HepG2 (cell line): ENCODE data around the gene RANBP3. TPM values are rescaled to one million over a fixed set of nuclear protein-coding genes. Genes with fewer than 3 reads are reported as not detected.

ENCODE experiments used
- ATAC-seq: fragments of 200-7000 bp; cut with Tn5 transposase; 3 replicates; pipeline ENCODE4 v1.9.1; 2020; ENCODE audit warnings: mild to moderate bottlenecking, moderate library complexity
- BruUV-seq: library from RNA; stranded (reverse); fragments of 400-500 nt; replicated peaks from 2 replicates; lab custom pipeline; 2021; lab: Mats Ljungman, UMichigan
- CTCF ChIA-PET: fragments of 300-600 bp; formaldehyde crosslinking; extraction: SDS; loops from one replicate; lab custom pipeline; 2021; ENCODE audit warnings: low total read pairs, inconsistent platforms, low intra/inter-chr PET ratio; lab: Yijun Ruan, JAX
- POLR2A ChIA-PET: fragments of 350-600 bp; sonication (Branson Sonifier 250); formaldehyde crosslinking; loops from one replicate; lab custom pipeline; 2020; ENCODE audit warnings: antibody characterized with exemption, inconsistent platforms; lab: Yijun Ruan, JAX
- DNase-seq: peaks from one replicate; pipeline ENCODE4 v3.0.0-alpha.2; 2015; ENCODE audit warnings: low spot score
- FAIRE-seq: peaks from 3 replicates; lab custom pipeline; 2011; peaks lifted over from hg19 to GRCh38; lab: Jason Lieb, UNC
- H2AFZ ChIP-seq: one replicate; pipeline ENCODE4 v1.6.1; 2011; ENCODE audit warnings: low read length, inconsistent platforms
- H3K27ac ChIP-seq: fragments of 300-600 bp; 3 replicates; pipeline ENCODE4 v1.8.0; 2011; ENCODE audit warnings: mixed run types, mild to moderate bottlenecking, mixed read lengths, low read length, inconsistent platforms; ENCODE audit not compliant: insufficient read depth; ENCODE audit errors: extremely low read length
- H3K27me3 ChIP-seq, 2 experiments: fragments of 200-600 bp in 1 of 2; 2 replicates in 1 of 2; 3 replicates in 1 of 2; pipeline versions ENCODE4 v1.6.0 to v1.8.0; 2011; ENCODE audit warnings: low read length in 2 of 2, mild to moderate bottlenecking in 2 of 2, moderate library complexity in 2 of 2, inconsistent platforms in 1 of 2; ENCODE audit not compliant: insufficient read depth in 2 of 2, control insufficient read depth in 1 of 2
- H3K36me3 ChIP-seq, 2 experiments: fragments of 200-600 bp in 1 of 2; replicated peaks in 1 of 2; 2 replicates in 1 of 2; 3 replicates in 1 of 2; pipeline versions ENCODE4 v1.5.1 to v1.8.0; 2011; ENCODE audit warnings: low read length in 2 of 2, inconsistent platforms in 1 of 2; ENCODE audit not compliant: insufficient read depth in 2 of 2, control insufficient read depth in 1 of 2
- H3K4me1 ChIP-seq: 2 replicates; pipeline ENCODE4 v1.5.1; 2012; ENCODE audit warnings: low read length, inconsistent platforms; ENCODE audit not compliant: insufficient read depth
- H3K4me2 ChIP-seq: 2 replicates; pipeline ENCODE4 v1.6.0; 2011; ENCODE audit warnings: low read depth, low read length, inconsistent platforms
- H3K4me3 ChIP-seq, 3 experiments: fragments of 200-600 bp in 1 of 3; sonication (generic), shearing (Covaris generic) in 1 of 3; replicated peaks in 1 of 3; 2 replicates each; pipeline ENCODE4 v1.5.1; 2011 to 2016; ENCODE audit warnings: low read length in 3 of 3, inconsistent platforms in 2 of 3, low read depth in 2 of 3, mild to moderate bottlenecking in 2 of 3, control low read depth in 1 of 3, mixed read lengths in 1 of 3; ENCODE audit not compliant: insufficient read depth in 1 of 3
- H3K79me2 ChIP-seq: one replicate; pipeline ENCODE4 v1.6.1; 2011; ENCODE audit warnings: low read length, inconsistent platforms; ENCODE audit not compliant: insufficient read depth
- H3K9ac ChIP-seq: 2 replicates; pipeline ENCODE4 v1.6.0; 2011; ENCODE audit warnings: mild to moderate bottlenecking, low read depth, low read length, inconsistent platforms; ENCODE audit not compliant: insufficient read depth
- H3K9me3 ChIP-seq: 2 replicates; pipeline ENCODE4 v1.5.1; 2012; ENCODE audit warnings: mild to moderate bottlenecking, low read length
- H4K20me1 ChIP-seq: 2 replicates; pipeline ENCODE4 v1.6.0; 2011; ENCODE audit warnings: inconsistent platforms, mild to moderate bottlenecking, low read length, moderate library complexity; ENCODE audit not compliant: insufficient read depth
- CBX5 ChIP-seq: sonication (generic); formaldehyde crosslinking; IDR thresholded peaks from 2 replicates; pipeline ENCODE4 v1.4.0; 2020; ENCODE audit warnings: missing genetic modification reagents, borderline replicate concordance
- DMTF1 ChIP-seq: sonication (generic); formaldehyde crosslinking; IDR thresholded peaks from 2 replicates; pipeline ENCODE4 v1.4.0; 2020; ENCODE audit warnings: mild to moderate bottlenecking, missing genetic modification reagents
- HNF4G ChIP-seq, 2 experiments: sonication (generic) in 1 of 2; formaldehyde crosslinking in 1 of 2; IDR thresholded peaks; 2 replicates each; pipeline versions ENCODE4 v1.4.0 to v1.6.1; 2011 to 2020; ENCODE audit warnings: borderline replicate concordance in 2 of 2, low read depth in 2 of 2, mild to moderate bottlenecking in 2 of 2, low read length in 1 of 2, missing genetic modification reagents in 1 of 2, moderate library complexity in 1 of 2
- HOMEZ ChIP-seq: IDR thresholded peaks from 2 replicates; pipeline ENCODE4 v1.6.1; 2016; ENCODE audit warnings: low read depth
- KMT2A ChIP-seq: sonication (generic); formaldehyde crosslinking; IDR thresholded peaks from 2 replicates; pipeline ENCODE4 v1.4.0; 2020; ENCODE audit warnings: missing genetic modification reagents
- MTA1 ChIP-seq: sonication (generic); formaldehyde crosslinking; IDR thresholded peaks from 2 replicates; pipeline ENCODE4 v1.4.0; 2020; ENCODE audit warnings: missing genetic modification reagents, mild to moderate bottlenecking, borderline replicate concordance
- POLR2AphosphoS5 ChIP-seq: IDR thresholded peaks from 2 replicates; pipeline ENCODE4 v1.6.1; 2012; ENCODE audit warnings: low read depth, low read length
- RAD21 ChIP-seq: fragments of 450-650 bp; formaldehyde crosslinking; IDR thresholded peaks from 2 replicates; pipeline ENCODE4 v1.5.0; 2020; ENCODE audit warnings: mild to moderate bottlenecking
- RBFOX2 ChIP-seq: fragments of 200-400 bp; formaldehyde crosslinking; IDR thresholded peaks from 2 replicates; pipeline ENCODE4 v1.6.1; 2017; ENCODE audit warnings: low read depth, mild to moderate bottlenecking, low read length
- RNF2 ChIP-seq: fragments of 450-650 bp; conservative IDR thresholded peaks from 2 replicates; pipeline ENCODE4 v1.6.1; 2016; ENCODE audit warnings: low read depth
- ZFX ChIP-seq: sonication (generic); formaldehyde crosslinking; IDR thresholded peaks from 2 replicates; pipeline ENCODE4 v1.4.0; 2020; ENCODE audit warnings: mild to moderate bottlenecking, low read depth, missing genetic modification reagents, moderate library complexity
- ZIK1 ChIP-seq: sonication (generic); formaldehyde crosslinking; IDR thresholded peaks from 2 replicates; pipeline ENCODE4 v1.5.0; 2020; ENCODE audit warnings: mild to moderate bottlenecking, low read depth, missing genetic modification reagents, borderline replicate concordance
- ZNF329 ChIP-seq: sonication (generic); formaldehyde crosslinking; IDR thresholded peaks from 2 replicates; pipeline ENCODE4 v1.9.0; 2021; ENCODE audit warnings: low read depth, mild to moderate bottlenecking, missing genetic modification reagents
- ZNF460 ChIP-seq: sonication (generic); formaldehyde crosslinking; IDR thresholded peaks from 2 replicates; pipeline ENCODE4 v1.5.1; 2020; ENCODE audit warnings: missing genetic modification reagents, mild to moderate bottlenecking, borderline replicate concordance
- ZNF605 ChIP-seq: sonication (generic); formaldehyde crosslinking; IDR thresholded peaks from 2 replicates; pipeline ENCODE4 v1.8.0; 2022; ENCODE audit warnings: mild to moderate bottlenecking, missing genetic modification reagents
- ZSCAN20 ChIP-seq: sonication (generic); formaldehyde crosslinking; IDR thresholded peaks from 2 replicates; pipeline ENCODE4 v1.4.0; 2020; ENCODE audit warnings: missing genetic modification reagents, mild to moderate bottlenecking, borderline replicate concordance
- WGBS: methylation state at CpG from one replicate; pipeline ENCODE4 v1.1.6; 2017; ENCODE audit warnings: low lambda C conversion rate; 5-methylcytosine and 5-hydroxymethylcytosine counted together
- in situ Hi-C: cut with HindIII; loops from 2 replicates; pipeline ENCODE4 v1.10.0; 2017; ENCODE audit warnings: low pct_unique_long_range_greater_than_20kb; ENCODE audit not compliant: extremely low pct_ligation_motif_present
- intact Hi-C: fragments of 100-400 bp; cut with micrococcal nuclease; formaldehyde crosslinking; loops from one replicate; pipeline ENCODE4 v1.10.0; 2022; ENCODE audit not compliant: unreplicated experiment
- polyA plus RNA-seq, 8 experiments: library from polyadenylated mRNA; depleted of rRNA in 3 of 8; stranded (reverse) in 7 of 8; unstranded in 1 of 8; fragments of >200 nt; fragmentation: Illumina TruSeq in 4 of 8; extraction: Trizol in 4 of 8; gene quantifications; 2 replicates each; pipeline versions ENCODE4 v1.2.1 to v1.2.3, GENCODE V29; 2011 to 2016; ENCODE audit warnings: low read depth in 4 of 8, missing spikeins in 1 of 8, mixed read lengths in 1 of 8; ENCODE audit not compliant: insufficient read depth in 1 of 8
- total RNA-seq, 5 experiments: library from RNA; depleted of rRNA; stranded (reverse); fragments of >200 nt; fragmentation: Illumina TruSeq; extraction: Trizol; gene quantifications; 2 replicates each; pipeline ENCODE4 v1.2.3, GENCODE V29; 2016; ENCODE audit warnings: low read depth in 1 of 5

Gene RANBP3
- total and polyA plus RNA-seq, 2 of the 13 experiments (the other 11 are each of a cell fraction or from before 2014, with no cell fraction given), result 39.5 to 149 TPM

- ATAC-seq, result no peak
- in situ Hi-C loops, result no loop called here
- no peak for FAIRE-seq
- TF ChIP-seq RBFOX2, result peak; percentile 15; the same call in 1 of the 2 replicates
- no peak for TF ChIP-seq ZIK1 (CRISPR knock-in tag)
- 0 out of 2 replicates have a peak, but pooled peaks have one; percentile 26 for TF ChIP-seq MTA1 (CRISPR knock-in tag)
- no peak for TF ChIP-seq DMTF1 (CRISPR knock-in tag)
- no peak for TF ChIP-seq ZNF605 (CRISPR knock-in tag)
- TF ChIP-seq KMT2A (CRISPR knock-in tag), result 0 out of 2 replicates have a peak, but pooled peaks have one; percentile 9
- TF ChIP-seq HNF4G (IDR thresholded peaks at IDR 0.05; ENCODE audit: borderline replicate concordance, low read depth, low read length), result 0 out of 2 replicates have a peak, but pooled peaks have one; percentile 20
- no peak for TF ChIP-seq HNF4G (CRISPR knock-in tag; IDR thresholded peaks at IDR 0.05; ENCODE audit: borderline replicate concordance, low read depth)
- no peak for TF ChIP-seq ZSCAN20 (CRISPR knock-in tag)
- TF ChIP-seq RAD21 (CRISPR knock-in tag), result peak; percentile 5; the same call in 1 of the 2 replicates
- TF ChIP-seq CBX5, result no peak
- no peak for TF ChIP-seq HOMEZ (CRISPR knock-in tag)
- TF ChIP-seq ZNF329 (CRISPR knock-in tag), result no peak
- peak; percentile 23; the same call in 1 of the 2 replicates for TF ChIP-seq ZNF460 (CRISPR knock-in tag)
- TF ChIP-seq ZFX (CRISPR knock-in tag), result peak; percentile 63; the same call in 1 of the 2 replicates
- TF ChIP-seq RNF2, result no peak
- TF ChIP-seq POLR2AphosphoS5, result no peak
Measured at GRCh38 chr19:5905114-5905778, 72.7 kb downstream of the RANBP3 start.

More at GRCh38 chr19:5905114-5905778, 72.7 kb downstream of the RANBP3 start:
- Histone ChIP-seq H4K20me1 (peaks cover 6% of the 10 kb centered on the region; the same call in 1 of the 2 replicates), H3K9me3 (no peaks in the 10 kb centered on the region), H3K4me2 (peak overlapping the region; percentile 79), H3K27ac (peak overlapping the region; percentile 70), H3K4me1 (peaks cover 68% of the 10 kb centered on the region), H3K36me3 (peaks cover 0 to 6% of the 10 kb centered on the region in 2 experiments; a peak in 2 of 5 replicates), H3K4me3 (peak overlapping the region; percentile 61 to 78 (median 76)), H3K79me2 (peaks cover 35% of the 10 kb centered on the region), H3K27me3 (peaks cover 0 to 4% of the 10 kb centered on the region in 2 experiments; a peak in 1 of 5 replicates), H2AFZ (no peak overlapping the region), H3K9ac (peak overlapping the region; percentile 77)
- DNase-seq, result no peak
- CTCF ChIA-PET, result interaction anchor here (1.3 kb wide), 1 partner anchor 102 kb away, joined by 3 read pairs; no protein-coding TSS in a partner anchor
- 23% methylated on average over 29 of the region's 31 CpGs for WGBS
- BruUV-seq, result TSS peak; percentile 60
- intact Hi-C loops, result loop anchor here (2.0 kb wide), 1 partner anchor 58 kb away; no protein-coding TSS in a partner anchor
- POLR2A ChIA-PET, result interaction anchor here (1.3 to 3.9 kb wide), 4 partner anchors 25 to 99 kb away, joined by 4 to 79 read pairs (median 12); no protein-coding TSS in a partner anchor
